HL-60/S4 (cell line): Measurements from ENCODE around the gene NBR1.
"Not testable (repeated sequence)": the region's sequence is repeated elsewhere in the genome, so short reads cannot be mapped to it uniquely, and the experiment has no call there.

Experiments
- in situ Hi-C: fragments of 300-500 bp; cut with MboI; formaldehyde crosslinking; loops from 2 replicates; pipeline ENCODE4 v1.14.3; 2022; ENCODE audit warnings: low sequenced_read_pairs

Gene NBR1

DNA sequence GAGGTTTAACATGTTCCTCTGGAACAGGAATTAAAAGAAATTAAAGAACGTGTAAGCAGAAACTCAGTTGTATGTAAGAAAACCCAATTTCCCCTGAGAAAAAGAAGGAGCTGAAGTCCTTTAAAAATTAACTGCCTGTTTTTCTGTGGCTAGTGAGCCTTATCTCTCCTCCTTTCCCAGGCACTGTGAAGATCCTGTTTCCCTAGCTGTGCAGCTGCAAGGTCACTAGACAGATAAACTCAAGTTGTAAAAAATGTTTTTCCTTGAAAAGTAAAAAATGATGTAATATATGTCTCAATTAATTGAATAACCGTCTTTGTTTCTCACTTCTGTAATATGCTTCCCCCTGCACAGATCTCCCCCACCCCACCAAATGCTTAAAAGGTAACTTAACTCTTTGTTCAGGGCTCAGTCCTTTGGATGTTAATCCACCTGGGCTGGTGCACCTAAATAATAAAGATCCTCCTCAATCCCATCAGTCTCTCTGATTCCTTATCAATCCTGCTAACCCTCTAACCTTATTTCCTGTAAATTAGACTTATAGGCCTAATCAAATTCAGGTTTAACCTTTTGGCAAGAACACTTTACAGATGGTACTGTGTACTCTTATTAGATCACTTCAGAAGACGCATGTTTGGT, 17.7 kb upstream of the NBR1 start:
- in situ Hi-C loops: not testable (repeated sequence)

- in situ Hi-C loops: no loop called here
Observed at GRCh38 chr17:43155666-43156065, 15.3 kb upstream of the NBR1 start.

- in situ Hi-C loops: not testable (repeated sequence)
Observed at GRCh38 chr17:43159232-43159631, 11.8 kb upstream of the NBR1 start.

DNA sequence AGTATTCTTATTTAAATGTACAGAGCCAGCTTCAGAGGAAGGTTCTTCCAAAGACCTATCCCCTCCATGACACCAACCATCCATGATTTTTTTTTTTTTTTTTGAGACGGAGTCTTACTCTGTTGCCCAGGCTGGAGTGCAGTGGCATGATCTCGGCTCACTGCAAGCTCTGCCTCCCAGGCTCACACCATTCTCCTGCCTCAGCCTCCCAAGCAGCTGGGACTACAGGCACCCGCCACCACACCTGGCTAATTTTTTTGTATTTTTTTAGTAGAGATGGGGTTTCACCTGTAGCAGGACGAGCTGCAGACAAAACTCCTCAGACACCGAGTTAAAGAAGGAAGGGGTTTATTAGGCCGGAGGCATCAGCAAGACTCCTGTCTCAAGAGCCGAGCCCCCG, 11.1 kb upstream of the NBR1 start:
- in situ Hi-C loops: not testable (repeated sequence)

GRCh38 chr17:43165971-43166370, 5.0 kb upstream of the NBR1 start:
- in situ Hi-C loops: not testable (repeated sequence)

GRCh38 chr17:43169561-43170139, 1.4 kb upstream of the NBR1 start:
- in situ Hi-C loops: loop anchor here (10.0 kb wide), 1 partner anchor 55 kb away; the partner anchor contains the start of gene CCDC200

DNA sequence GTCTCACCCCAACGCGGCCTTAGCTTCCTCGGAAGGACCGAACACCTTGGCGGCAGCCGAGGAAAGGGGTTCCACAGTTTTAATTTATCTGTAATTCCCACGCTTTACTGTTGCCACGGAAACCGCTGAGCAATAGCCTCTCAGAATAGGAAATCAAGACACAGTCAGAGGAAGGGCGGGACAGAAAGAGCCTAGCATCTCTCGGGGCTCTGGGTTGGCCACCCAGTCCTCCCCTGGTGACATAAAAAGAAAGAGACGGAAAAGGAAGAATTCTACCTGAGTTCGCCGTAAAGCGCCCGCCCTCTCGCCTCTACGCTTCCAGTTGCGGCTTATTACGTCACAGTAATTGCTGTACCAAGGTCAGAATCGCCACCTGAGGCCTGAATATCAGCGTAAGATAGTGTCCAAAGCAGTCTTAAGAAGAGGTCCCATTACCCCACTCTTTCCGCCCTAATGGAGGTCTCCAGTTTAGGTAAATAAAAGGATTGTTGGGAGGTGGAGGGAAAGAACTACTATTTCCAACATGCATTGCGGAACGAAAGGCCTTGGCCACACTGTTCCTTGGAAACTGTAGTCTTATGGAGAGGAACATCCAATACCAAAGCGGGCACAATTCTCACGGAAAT, 761 bp upstream of the NBR1 start:
- in situ Hi-C loops: loop anchor here (10.0 kb wide), 1 partner anchor 55 kb away; the partner anchor contains the start of gene CCDC200

DNA sequence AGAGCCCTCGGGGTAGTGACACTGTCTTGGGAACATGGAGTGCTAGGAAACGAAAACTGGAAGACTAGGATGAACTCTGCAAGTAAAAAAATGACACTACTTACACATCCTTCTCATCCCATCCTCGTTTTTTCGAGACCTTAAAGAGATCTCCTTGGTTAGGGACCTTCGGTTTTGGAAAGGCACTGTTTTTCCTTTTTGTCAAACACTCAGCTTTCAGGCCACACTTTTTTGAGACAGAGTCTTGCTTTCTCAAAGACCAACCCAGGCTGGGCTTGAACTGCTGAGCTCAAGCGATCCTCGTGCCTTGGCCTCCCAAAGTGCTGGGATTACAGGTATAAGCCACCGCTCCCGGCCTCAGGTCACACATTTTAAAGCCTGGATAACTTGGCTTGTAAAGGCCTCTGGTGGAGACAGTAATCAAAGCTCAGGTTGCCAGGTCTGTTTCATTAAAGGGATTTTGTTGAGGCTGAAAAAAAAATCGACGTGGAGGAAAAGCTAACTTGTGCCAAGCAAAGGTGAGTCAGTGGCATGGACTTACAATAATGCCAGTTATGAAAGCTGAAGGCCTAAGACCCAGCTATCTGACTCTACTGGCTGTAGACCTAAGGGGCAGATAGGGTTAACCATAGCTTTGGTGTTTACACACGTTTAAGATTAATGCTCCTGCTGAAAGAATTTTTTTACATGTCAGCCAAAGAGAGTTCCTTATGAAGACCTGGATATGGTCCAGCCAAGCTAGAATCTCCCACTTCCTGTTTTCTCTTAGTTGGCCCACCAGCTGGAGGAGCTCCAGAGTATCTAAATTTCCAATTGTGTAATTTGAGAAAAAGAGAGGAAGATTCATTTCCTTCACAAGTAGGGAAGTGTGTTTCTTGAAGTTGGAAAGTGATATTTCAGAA, 823 bp downstream of the NBR1 start:
- in situ Hi-C loops: loop anchor here (10.0 kb wide), 1 partner anchor 53 kb away; the partner anchor contains the start of gene CCDC200

DNA sequence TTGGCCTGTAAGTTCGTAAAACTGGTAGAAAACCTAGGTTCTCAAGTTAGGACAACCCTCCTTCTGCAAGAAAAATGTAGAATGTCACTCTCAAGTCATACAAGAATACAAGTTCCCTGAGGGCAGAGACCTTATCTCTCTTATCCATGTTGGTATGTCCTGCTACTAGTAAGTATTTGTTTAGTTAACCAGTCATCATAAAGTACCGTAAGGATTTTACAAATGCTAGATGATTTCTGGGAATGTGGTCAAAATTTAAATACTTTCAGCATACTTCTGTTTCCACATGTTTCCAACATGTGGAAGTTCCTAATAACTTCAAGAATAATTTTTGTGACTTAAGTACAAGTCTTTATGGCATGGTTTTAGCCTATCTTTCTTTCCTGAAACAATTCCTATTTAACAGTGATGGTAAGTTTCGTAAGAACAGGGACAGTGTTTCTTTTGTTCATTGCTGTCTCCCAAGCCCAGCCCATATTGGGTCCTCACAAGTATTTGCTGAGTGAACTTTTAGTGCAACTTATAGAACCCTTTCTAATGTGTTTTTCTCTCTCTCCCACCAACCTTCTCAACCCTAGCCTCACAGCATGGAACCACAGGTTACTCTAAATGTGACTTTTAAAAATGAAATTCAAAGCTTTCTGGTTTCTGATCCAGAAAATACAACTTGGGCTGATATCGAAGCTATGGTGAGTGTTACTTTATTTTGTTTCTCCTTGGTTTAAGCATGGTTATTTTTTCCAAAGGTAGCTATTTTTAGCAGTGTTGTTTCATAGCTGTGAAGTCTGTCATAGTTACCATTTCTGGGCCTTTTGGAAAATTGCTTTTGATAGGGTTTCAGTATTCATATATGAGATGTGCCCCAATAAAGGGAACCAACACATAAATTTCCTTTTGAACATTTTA, 4.5 kb downstream of the NBR1 start:
- in situ Hi-C loops: loop anchor here (10.0 kb wide), 1 partner anchor 49 kb away; the partner anchor contains the start of gene CCDC200

- in situ Hi-C loops: loop anchor here (10.0 kb wide), 1 partner anchor 49 kb away; the partner anchor contains the start of gene CCDC200
Observed at GRCh38 chr17:43176119-43176570, 5.1 kb downstream of the NBR1 start.

GRCh38 chr17:43183921-43184320, 12.9 kb downstream of the NBR1 start:
- in situ Hi-C loops: no loop called here

GRCh38 chr17:43186656-43187055, 15.6 kb downstream of the NBR1 start:
- in situ Hi-C loops: not testable (repeated sequence)

DNA sequence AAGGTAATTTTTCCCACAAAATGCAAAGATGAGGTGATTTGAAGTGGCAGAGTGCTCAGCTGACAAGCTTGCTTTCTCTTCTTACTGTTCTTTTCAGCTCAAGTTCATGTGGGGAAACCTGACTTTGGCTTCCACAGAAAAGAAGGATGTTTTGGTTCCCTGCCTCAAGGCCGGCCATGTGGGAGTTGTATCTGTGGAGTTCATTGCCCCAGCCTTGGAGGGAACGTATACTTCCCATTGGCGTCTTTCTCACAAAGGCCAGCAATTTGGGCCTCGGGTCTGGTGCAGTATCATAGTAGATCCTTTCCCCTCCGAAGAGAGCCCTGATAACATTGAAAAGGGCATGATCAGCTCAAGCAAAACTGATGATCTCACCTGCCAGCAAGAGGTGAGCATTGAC, 22.2 kb downstream of the NBR1 start:
- in situ Hi-C loops: no loop called here

DNA sequence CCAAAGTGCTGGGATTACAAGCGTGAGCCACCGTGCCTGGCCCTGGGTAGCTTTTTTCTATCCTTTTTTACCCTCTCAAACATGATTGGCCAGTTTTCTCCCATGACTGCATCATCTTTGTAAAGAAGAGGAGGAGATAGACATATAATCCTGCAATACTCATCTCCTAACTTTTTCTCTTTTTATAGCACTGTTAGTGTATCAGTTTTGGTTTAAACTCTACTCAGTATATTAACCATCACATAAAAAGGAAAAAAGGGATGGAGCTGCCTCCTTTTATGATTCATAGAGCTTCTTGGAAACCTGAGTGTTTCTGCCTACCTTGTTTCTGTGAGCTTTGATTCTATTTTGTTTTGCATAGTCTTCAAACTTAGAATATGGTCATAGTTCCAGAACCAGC, 28.6 kb downstream of the NBR1 start:
- in situ Hi-C loops: loop anchor here (25.0 kb wide), 1 partner anchor 113 kb away; no protein-coding TSS in a partner anchor

DNA sequence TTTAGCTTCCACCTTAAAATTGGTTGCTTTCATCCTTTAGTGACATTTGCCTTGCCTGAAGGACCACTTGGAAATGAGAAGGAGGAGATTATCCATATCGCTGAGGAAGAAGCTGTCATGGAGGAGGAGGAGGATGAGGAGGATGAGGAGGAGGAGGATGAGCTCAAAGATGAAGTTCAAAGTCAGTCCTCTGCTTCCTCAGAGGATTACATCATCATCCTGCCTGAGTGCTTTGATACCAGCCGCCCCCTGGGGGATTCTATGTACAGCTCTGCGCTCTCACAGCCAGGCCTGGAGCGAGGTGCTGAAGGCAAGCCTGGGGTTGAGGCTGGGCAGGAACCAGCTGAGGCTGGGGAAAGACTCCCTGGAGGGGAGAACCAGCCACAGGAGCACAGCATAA, 29.1 kb downstream of the NBR1 start:
- in situ Hi-C loops: loop anchor here (25.0 kb wide), 1 partner anchor 112 kb away; no protein-coding TSS in a partner anchor

DNA sequence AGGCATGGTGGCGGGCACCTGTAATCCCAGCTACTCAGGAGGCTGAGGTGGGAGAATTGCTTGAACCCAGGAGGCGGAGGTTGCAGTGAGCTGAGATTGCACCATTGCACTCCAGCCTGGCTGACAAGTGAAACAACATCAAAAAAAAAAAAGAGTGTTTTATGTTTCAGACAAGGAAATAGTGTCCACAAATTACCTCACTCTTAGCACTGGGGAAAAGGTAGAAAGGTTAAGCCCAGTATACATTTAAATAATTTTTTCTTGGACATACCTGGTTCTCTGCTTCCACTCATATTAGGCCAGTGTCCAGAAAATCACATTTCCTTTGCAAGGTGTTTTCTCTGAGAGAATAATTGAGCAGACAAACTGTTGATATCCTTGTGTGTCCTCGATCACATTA, 32.0 kb downstream of the NBR1 start:
- in situ Hi-C loops: loop anchor here (25.0 kb wide), 1 partner anchor 109 kb away; no protein-coding TSS in a partner anchor

DNA sequence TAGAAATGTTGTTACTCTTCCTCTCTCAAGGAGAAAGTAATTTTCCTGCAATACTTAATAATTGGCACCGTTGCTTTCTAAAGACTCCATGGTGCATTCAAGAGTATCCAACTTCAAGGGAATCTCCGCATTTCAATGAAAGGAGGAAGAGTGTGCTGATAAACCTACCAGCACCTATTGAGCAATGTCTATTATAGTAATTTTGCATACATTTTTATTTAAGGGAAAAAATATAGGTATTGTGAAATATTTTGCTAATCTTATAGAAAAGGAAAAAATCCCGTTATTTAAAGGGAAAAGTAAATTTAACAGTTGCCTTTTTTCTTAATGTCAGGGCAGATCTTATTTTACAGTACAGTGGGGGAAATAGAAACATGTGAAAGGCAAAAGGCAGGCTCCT, 39.6 kb downstream of the NBR1 start:
- in situ Hi-C loops: loop anchor here (25.0 kb wide), 1 partner anchor 102 kb away; no protein-coding TSS in a partner anchor

- in situ Hi-C loops: loop anchor here (25.0 kb wide), 1 partner anchor 101 kb away; no protein-coding TSS in a partner anchor
Observed at GRCh38 chr17:43211123-43211479, 40.1 kb downstream of the NBR1 start.
